Fibroblast of skin of right biceps (primary cell): Measurements from ENCODE around the gene SLC24A4.
A peak's percentile ranks its signal among the peaks of the same experiment; 100 is the strongest.

Source experiments
- DNase-seq: peaks from one replicate; pipeline ENCODE4 v3.0.0-alpha.2; 2013

The SLC24A4 gene, protein sequence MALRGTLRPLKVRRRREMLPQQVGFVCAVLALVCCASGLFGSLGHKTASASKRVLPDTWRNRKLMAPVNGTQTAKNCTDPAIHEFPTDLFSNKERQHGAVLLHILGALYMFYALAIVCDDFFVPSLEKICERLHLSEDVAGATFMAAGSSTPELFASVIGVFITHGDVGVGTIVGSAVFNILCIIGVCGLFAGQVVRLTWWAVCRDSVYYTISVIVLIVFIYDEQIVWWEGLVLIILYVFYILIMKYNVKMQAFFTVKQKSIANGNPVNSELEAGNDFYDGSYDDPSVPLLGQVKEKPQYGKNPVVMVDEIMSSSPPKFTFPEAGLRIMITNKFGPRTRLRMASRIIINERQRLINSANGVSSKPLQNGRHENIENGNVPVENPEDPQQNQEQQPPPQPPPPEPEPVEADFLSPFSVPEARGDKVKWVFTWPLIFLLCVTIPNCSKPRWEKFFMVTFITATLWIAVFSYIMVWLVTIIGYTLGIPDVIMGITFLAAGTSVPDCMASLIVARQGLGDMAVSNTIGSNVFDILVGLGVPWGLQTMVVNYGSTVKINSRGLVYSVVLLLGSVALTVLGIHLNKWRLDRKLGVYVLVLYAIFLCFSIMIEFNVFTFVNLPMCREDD

DNA sequence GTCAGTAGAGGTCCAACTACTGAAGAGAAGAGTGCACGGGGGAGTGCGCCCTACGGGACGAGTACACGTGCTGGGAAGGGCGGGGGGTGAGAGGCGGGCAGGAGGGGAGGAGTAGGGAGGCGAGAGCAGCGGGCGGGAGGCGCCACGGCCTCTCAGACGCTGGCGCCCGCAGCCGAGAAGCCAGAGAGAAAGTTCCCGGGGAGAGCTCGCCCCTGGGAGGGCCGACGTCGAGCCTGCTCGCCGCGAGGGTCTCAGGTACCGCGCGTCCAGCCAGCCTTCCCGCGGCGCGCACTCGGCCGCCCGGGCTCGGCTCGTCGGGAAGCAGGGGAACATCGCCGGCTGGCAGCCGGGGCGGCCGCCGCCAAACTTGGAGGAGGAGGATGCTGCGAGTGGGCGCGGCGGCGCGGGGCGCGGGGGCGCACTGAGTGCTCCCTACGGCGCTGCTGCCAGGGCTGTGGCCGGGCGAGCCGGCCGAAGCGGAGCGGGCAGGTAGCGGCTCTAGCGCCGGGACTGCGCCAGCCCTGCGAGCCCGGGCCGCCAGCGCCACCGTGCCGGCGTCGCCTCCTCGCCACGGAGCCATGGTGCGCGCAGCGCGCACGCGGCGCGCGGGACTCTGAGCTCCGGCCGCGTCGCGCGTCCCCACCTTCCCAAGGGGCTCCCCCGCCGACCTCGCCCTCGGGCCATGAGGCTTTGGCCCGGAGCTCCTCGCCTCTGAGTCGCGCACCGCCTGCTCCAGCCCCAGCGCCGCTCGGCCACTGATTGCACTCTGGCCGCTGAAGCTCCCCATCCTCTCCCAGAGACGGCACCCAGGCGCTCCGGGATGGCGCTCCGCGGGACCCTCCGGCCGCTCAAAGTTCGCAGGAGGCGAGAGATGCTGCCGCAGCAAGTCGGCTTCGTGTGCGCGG, at the start of gene SLC24A4:
Gene SLC24A4 (plus strand): TSS at position 155 of the 905 bp plus-strand sequence. CDS start 666 bp downstream, at position 821.
- DNase-seq = peak; percentile 12

DNA sequence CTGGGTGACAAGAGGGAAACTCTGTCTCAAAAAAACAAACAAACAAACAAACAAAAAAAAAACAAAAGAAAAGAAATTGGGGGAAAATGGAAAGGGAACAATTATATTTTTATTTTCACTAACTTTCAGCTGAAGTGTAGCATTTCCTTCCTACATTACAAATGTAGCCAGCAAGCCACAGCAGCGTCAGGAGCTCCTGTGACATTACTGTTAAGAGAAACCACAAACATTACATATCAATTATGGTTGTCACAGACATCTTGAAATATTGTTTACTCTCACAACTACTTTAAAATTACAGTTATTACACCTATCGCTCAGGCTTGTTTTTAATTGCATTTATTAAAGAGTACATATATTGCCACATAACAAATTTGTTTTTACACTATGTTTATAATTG, 49.8 kb upstream of the SLC24A4 start:
- DNase-seq = no peak

DNA sequence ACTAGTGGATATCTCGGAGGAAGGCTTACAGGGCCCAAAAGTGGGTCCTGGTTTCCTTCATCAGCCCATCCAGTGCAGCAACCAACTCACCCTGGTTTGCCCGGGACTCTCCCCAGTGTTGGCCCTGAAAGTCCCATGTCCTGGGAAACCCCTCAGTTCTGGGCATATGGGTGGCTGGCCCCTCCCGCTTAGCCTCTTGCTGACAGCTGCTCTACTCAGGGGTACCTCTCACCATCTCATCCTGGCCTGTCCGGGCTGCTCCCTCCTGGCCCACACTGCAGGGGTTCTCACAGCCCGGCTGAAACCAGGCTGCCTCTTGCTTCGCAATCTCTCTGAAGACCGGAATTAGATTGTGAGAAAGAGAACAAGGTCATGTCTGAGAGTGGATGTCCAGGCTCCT, 48.9 kb upstream of the SLC24A4 start:
- DNase-seq = no peak

DNA sequence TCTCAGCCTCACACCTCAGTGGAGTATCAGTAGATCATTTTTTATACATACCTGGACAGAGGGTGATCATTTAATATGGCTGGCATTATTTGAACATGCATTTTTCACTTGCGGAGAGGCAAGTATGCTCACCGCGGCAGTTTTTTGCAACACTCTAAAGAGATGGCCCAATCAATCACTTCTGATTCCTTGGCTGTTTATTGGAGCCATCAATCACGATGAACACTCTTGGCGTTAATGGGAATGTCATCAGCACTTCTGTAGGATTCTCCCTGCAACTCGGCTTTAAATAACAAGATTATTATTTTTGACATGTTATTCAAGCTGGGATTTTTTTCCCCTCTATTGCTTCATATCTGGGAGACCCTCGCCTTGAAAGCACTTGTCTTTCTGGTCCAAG, 46.9 kb upstream of the SLC24A4 start:
- DNase-seq = no peak

DNA sequence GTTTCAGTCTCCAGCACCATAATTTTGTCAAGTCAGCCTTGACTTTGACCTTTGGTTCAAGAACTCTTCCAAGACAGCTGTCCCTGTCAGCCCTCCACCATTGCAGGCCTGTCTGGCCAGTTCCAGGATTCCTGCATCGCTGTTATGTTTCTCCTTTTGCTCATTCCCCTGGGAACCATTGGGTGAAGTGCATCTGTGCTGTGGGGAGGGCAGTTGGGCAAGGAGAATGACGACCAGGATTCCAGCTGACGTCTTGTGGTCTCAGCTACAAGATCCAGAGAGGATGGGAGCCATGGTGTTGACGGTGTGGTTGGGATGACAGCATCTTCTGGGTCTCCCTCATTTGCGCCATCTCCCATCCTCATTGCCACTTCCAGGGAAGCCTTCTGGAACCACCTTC, 45.9 kb upstream of the SLC24A4 start:
- no peak for DNase-seq

DNA sequence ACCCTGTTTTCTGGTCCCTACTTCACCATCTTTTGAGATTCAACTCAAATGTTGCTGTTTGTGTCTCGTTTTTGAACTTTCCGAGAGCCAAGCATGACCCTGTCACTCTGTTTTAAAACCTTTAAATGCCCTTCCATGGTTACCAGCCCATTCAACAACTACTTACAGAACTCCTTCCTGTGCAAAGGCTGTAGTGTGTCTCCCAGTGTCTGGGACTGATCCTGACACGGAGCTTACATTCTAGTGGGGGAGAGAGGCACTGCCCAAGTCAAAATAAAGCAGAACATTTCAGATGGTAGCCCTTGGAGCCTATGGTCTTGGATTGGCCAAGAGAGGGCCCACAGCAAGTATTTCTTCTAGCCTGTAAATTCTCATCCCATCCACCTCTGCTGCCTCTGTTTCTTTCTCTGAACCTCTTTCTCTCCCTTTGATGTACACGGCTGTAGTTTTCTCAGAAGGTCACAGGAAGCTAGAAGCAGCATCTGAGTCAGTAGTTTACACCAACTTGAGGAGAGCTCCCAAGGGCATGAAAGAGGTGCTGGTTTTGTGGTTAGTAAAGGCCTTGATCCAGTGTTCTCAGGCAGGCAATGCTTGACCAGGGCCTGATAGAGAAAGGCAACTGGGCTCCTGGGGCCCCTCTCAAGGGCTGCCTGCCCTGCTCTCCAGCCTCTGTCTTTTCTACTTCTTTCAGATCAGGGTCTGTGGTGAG, 42.3 kb upstream of the SLC24A4 start:
- DNase-seq = no peak

DNA sequence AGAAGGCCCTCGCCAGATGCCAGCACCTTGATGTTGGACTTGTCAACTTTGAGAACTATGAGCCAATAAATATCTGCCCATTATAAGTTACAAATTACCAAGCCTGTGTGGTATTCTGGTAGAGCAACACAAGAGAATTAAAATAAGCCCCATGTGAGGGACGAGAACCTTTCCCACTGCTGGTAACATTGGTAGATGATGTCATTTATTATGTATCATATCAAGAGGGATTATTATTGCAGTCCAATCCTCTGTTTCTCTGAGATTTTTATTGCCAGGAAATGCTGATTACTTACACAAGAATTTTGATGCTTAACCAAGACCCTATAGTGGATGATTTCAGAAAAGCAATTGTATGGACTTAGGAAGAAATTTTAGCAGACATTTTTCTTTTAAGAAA, 40.3 kb upstream of the SLC24A4 start:
- DNase-seq = peak; percentile 7

DNA sequence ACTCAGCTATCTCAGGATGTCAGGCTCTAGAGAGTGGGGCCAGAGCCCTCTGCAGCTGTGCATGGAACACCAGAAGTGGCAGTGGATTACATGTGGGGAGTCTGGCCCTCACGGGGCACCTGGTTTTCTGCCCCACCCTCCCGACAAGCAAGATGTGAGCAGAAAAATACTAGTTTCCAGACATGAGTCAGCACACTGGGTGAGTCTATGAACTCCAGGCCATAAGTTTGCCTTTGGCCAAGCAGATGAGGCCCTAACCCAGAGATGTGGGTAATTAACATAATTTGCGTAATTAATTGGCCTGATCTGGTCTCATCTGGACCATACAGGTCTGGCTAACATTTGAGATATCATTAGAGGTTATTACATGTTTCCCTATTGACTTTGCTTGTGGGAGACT, 37.7 kb upstream of the SLC24A4 start:
- no peak for DNase-seq

DNA sequence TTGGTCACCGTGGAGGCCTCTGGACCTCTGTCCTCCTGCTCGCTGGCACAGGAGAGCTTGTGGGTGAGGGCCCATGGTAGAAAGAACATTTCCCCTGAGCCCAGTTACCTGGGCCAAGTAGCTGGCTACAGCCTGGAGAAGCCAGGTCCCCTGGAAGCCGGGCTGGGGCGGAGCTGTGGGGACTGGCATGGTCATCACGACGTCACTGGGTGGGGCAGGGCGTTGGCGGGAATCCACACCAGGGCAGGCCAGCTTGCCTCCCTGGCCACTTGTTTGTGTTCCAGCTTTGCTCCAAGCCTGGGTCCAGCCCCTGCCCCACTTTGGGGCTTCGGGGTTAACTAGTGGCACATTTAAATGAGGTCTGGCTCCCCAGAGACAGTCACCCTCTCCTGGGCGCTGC, 35.0 kb upstream of the SLC24A4 start:
- no peak for DNase-seq

DNA sequence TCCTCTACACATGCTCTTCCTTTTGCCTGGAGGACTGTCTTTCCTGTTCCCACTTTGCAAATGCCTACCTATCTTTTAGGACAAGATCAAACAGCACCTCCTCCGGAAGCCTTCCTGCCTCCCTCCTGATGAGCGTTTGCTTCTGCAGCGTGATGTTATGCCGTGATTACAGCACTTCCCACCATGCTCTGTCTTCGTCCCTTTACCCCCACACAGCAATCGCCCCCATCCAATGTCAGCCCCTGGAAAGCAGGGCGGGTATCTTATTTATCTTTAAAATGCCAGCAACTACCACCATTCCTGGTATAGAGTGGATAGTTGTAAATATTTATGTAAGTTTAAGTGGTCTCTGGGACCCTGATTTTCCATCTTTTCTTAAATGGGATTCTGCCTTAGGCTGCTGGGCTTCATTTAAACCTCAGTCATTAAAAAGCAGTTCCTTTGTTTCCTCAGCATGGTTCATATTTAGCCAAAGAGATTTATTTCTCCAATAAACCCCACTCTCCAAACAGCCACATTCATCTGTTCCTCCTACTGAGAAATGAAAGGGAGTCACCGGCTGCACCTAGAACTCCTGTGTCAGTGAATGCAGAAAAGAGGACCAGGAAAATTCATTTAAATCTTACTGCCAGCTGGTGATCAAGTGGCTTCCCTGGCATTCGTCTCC, 33.8 kb upstream of the SLC24A4 start:
- no peak for DNase-seq

DNA sequence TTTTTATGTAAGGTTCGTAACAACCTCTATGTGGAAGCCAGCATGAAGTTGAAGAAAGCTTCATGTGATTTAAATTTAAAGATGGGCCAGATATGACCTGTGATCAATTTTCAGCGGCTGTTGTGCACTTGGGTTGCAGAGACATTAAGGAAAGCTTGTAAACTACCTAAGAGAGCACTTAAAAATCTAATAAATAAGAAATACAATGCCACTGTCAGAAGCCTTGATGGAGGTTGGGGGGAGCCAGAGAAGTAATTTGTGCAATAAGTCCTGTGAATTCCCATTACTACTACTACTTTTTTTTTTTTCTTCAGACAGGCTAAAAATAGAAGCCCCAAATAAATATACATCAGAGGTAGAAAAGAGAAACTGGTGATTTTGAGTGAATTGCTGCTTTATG, 30.3 kb upstream of the SLC24A4 start:
- DNase-seq = no peak

DNA sequence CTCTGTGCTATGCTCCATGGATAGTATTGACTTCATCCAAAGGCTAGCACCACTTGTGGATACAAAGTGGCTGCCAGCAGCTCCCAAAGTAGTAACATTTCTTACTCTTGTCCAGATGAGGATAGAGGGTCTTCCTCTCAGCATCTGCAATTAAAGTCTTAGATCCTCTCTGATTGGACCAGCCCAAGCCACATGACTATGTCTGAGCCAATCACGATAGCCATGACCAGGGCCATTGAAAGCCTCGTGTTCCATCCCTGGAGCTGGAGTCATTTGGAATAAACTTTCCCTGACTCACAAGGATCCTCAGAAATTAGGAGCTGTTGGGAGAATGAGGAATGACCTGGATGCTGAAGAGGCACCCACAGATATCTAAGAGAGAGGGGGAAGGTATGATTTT, 28.5 kb upstream of the SLC24A4 start:
- DNase-seq = no peak

DNA sequence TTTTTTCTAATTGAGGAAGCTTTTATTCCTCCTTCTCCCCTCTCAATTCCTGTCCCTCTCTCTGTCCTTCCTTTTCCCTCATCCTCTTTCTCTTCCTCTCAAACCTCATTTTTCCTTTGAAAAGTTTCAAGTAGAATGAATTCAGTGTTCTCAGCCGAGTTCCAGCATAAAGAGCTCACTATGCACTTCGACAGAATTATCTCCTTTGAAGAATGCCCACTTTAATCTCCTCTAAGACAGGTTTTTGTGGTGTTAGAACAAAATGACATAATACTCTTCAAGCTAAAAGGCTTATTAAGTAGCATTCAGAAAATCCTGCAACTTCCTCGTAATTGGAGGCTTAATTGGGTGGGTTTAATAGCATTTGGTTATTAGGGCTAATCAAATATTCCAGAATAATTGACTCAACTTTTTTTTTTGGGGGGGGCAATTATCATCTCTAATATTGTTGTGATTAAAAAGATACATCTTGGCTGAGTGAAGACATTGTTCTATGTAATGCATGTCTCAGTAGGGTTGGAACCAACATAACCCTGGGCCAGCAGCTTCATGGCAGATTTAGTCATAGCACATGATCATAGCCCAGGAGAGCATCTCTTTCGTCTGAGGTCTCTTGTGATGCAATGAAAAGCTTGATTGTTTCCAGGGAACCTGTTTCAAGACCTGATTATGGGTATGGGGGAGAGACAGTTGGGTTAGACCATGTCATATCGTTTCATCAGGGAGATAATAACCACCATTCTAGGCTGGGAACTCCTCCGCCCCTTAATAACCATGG, 25.0 kb upstream of the SLC24A4 start:
- no peak for DNase-seq

DNA sequence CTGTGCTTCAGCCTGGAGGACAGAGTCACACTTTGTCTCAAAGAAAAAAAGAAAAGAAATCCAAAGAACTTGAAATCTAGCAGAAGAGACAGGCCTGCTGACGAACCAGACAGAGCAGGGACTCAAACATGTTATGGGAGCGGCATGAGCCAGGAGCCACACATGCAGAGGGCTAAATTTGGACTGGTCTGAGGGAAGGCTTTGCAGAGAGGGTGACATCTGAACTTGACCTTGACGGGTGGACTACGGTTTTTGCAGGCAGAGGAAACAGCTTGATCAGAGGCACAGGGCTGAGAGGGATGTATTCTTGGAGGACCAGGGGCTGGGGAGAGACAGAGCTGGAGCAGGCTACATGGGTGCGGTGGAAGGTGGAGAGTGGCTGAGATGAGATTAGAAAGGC, 20.5 kb upstream of the SLC24A4 start:
- DNase-seq = no peak

DNA sequence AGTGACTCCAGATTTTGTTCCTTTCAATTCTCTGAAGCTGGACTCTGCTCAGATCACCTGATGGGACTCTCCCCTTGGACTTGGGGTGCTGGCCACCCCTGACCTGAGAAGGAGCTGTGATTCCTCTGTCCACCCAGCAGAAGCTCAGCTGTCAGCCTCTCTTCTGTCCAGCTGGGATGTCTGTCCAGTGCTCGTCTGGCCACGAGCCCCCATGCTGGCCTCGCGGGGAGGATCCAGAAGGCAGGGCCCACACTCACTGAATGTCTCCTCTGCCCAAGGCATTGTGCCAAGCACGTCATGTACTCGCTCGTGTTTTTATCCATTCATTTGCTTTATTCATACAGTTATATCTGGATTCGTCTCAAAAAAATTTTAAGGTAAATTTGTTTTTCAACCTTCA, 14.2 kb upstream of the SLC24A4 start:
- no peak for DNase-seq

DNA sequence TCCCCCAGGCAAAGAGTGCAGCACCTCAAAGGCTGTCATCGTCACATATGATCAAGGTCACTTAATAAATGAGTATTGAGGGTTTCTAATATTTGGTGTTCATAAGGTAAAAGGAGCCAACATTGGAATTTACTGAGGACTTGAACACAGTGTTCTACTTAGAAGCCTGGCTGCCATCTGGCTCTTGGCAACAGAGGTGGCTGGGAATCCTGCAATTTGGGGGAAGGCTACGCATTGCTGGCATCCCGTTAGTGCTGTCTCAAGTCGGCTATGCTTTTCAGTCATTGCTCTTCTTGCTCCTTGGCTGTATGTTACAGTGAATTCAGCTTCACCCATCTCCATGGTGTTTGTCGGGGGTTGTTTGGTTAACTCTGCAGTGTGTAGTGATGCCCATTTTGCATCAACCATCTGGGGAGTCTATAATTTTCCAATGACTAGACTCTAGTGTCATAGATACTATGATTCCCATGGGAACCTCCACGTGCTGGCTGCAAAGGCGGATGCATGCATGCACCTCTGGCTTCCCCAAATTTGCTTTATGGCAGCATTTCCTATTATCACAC, 12.9 kb upstream of the SLC24A4 start:
- no peak for DNase-seq

DNA sequence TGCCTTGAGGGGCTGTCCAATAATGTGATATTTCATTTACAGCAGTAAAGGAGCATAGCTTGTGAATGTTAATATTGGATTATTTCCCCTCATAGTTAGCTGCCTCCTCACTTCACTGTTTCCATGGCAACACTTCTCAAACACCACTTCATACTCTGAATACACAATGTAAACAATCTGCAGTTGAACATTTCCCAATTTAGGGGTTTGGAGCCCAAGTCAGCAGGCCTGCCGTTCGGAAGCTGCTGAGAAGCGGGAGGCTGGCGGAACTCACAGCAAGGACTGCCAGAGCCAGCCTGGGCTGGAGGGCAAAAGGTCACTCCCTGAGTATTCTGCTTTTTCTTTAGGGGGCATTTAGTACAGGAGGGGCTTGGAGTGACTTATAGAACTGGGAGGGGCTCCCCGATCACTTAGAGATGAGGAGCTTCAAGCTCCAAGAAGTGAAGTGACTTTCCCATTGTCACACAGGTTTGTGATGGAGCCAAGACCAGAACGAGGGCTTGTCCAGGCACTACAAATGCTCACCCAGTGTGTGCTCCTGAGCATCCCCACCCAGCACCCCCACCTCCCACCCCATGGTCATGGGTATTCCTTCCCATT, 12.1 kb upstream of the SLC24A4 start:
- DNase-seq = no peak

DNA sequence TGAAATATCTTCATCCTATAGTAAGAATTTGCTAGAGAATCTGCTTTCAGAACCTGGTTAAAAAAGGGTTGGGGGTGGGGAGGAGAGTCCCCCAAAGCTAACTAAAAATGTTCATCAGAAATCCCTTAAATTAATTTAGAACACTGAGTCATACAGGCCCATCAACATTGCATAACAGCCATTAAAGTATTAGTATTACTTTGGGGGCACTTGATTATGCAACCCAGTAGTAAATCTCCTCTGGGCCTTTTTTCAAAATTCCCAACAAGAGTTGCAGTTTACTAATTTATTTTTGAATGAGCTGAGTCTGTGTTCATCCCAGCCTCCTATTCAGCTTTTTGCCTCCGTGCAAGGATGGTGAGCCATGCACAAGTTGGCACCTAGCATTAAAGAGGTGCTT, 8.8 kb upstream of the SLC24A4 start:
- DNase-seq = no peak

DNA sequence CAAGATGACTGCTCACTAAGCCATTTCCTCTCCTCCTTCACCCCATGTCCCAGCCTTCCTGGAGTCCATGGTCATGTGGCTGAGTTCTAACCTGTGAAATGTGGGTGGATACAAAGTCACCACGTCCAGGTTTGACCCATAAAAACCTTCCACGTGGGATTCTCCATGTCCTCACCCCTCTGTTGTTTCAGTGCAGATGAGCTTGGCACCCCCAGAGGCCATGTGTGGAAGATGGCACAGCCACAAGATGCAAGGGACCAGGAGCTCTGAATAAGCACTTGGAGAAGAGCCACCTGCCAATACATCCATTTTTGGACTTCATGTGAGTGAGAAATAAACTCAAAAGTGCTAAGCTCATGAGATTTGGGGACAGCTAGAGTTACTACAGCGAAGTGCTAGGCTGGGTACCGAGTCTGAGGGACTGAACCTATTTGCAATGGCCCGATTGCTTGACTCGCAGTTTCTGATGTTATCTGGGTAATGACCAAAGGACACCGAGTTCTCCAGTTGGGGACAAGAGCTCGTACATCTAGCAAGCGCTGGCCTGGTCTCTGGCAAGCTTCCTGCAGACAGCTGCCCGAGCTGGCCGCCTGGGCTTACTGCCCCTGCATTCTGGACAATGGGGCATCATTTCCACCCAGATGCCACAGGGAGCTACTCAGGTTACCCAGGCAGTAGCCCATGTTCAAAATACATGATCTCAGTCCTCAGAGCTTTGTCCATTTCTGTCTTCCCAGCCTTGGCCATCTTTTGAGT, 7.7 kb upstream of the SLC24A4 start:
- no peak for DNase-seq

DNA sequence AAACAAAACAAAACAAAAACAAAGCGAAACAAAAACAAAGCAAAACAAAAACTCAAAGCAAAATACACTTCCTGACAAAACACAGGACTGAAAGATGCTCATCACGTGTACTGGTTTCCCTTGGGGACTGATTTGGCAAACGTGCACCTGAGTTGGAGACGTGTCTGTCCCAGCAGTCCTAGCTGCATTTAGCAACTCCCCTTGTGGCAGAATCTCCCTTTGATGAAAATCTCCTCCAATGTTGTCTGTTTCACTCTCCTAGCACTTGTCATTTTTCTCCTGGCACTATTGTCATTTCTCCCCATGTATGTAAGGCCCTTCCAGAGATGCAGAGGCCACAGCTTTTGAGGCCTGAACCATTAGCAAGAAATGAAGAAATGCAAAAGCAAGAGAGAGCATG, 6.8 kb upstream of the SLC24A4 start:
- DNase-seq = no peak
